Bone marrow (tissue), 2 donors: Measurements from ENCODE around the gene KRTAP10-3.

Source experiments
- DNase-seq, 2 donors: peaks; one replicate each; lab custom pipeline; 2025; lab: John Stamatoyannopoulos, UW

KRTAP10-3 gene

DNA sequence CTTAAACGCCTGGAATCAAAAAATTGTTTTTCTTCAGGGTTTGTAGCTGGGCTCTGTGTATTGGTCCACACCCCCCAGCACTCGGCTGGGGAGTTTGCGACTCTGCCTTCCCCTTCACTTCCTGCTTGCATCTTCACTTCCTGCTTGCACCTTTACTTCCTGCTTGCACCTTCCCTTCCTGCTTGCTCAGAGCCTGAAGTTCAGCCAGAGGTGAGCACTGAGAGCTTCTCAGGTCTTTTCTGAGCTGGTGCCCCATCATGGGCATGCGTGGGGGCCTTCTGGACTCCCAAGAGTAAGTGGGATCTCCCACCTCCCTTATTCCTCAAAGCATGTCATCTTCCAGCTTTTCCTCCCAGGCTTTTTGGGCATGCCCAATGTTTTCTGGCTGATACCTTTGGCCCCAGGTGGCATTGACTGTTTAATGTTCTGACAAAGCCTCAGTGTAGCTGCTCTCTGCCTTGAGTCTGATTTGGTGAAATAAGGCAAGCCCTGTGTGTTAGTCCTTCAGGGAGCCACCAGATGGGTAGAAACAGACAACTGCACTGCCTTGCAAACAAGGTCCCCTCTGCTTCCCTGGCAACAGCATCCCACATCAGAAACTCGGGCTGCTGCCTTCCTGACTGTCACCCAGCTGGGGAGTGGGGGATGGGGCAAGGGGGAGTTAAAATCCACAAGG lies 10.8 kb downstream of the KRTAP10-3 start:
- no peak for DNase-seq

DNA sequence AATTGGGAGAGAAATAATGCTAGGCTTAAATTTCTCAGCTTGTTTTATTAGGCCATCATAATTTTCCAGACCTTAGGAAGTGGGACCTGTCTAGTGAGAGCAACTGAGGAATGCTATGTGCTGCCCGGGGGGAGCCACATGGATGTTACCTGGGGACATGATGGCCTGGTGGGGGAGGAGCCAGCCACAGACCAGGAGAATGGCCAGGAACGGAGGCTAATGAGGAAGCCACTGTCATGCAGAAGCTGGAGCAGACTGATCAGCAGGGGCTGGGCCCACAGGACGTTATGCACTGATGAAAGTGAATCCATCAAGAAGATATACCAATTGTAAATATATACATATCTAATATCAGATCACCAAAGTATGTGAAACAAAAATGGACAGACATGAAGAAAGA lies 14.0 kb downstream of the KRTAP10-3 start:
- DNase-seq = no peak

DNA sequence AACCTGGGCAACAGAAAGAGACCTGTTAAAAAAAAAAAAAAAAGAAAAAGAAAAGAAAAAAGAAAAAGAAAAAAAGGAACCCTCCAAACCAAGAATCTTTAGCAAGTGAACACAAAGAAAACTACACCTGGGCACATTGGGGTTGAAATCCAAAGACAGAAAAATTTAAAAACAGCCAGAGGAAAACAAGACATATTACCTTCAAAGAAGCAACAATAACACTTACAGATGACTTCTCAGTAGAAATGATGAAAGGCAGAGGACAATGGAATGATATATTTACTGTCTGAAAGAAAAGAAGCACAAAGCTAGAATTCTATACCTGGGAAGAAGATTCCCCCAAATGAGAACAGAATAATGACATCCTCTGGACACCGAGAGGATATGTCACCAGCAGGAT lies 15.9 kb downstream of the KRTAP10-3 start:
- no peak for DNase-seq

DNA sequence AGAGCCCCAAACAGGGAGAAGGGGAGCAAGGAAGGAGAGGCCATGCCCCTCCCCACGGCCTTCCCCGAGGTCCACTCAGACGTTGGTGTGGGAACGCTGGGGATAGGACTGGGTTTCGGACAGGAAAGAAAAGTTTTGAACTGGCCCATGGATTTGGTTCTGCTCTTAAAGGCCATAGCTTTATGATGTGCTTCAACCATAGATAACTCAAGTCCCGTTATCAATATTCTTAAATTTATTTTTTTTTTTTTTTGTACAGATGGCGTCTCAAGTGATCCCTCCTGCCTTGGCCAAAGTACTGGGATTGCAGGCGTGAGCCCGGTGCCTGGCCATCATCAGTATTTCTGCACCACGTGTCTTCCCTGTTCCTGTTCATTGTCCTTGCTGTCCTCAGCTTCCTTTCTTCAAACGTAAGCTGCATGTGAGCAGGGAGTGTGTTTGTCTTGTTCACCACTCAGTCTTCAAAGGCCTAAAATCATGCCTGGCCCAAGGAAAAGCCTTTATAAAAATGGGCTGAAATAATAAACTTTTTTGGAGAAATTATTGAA lies 17.8 kb downstream of the KRTAP10-3 start:
- DNase-seq = no peak

DNA sequence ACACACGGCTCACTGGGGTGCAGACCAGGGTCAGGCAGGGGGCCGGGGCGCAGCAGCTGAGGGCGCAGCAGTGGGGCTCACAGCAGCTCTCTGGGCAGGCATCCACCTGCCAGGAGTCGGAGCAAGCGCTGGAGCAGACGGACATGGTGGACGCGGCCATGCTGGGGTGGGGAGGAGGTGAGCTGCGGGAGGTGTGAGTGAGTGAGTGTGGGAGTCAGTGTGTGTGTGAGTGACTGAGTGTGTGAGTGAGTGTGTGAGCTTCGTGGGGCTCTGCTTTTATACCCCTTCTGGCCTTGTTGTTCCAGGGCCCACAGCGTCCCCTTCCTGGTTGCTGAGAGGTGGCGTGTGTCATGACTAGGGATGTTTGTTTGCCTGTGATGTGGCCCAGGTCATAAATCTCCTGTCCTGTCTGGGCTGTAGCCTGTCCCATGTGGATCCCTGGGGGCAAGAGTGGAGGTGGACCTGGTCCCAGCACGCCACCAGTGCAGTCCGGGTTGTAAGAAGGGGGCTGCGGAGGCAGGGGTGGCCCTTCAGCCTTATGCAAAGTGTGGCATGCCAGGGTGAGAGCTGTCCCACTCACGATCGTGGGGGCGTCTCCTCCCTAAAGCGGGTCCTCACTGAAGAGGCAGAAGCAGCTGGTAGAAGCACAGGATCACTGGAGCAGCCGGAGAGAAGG lies 18.5 kb downstream of the KRTAP10-3 start, which contains the start of gene KRTAP10-1:
TSS of gene KRTAP10-1 (minus strand) at position 205 of the 676 bp plus-strand sequence. CDS start at position 160, 45 bp downstream.
- DNase-seq = no peak

DNA sequence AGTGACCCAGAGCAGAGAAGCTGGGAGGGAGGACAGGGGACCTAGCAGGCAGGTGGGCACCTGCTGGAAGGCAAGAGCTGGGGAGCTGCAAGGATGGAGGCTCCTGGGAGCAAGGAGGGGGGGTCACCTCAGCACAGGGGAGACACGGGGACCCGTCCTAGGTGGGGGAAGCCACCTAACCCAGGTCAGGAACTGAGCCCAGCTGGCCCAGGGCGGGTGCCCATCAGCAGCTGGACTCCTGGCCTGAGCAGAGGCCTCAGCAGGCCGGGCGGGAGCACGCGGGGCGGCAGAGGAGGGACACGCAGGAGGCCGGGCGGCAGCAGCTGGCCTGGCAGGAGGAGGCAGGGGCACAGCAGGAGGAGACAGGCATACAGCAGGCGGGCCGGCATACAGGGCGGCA lies 19.5 kb downstream of the KRTAP10-3 start:
- no peak for DNase-seq

DNA sequence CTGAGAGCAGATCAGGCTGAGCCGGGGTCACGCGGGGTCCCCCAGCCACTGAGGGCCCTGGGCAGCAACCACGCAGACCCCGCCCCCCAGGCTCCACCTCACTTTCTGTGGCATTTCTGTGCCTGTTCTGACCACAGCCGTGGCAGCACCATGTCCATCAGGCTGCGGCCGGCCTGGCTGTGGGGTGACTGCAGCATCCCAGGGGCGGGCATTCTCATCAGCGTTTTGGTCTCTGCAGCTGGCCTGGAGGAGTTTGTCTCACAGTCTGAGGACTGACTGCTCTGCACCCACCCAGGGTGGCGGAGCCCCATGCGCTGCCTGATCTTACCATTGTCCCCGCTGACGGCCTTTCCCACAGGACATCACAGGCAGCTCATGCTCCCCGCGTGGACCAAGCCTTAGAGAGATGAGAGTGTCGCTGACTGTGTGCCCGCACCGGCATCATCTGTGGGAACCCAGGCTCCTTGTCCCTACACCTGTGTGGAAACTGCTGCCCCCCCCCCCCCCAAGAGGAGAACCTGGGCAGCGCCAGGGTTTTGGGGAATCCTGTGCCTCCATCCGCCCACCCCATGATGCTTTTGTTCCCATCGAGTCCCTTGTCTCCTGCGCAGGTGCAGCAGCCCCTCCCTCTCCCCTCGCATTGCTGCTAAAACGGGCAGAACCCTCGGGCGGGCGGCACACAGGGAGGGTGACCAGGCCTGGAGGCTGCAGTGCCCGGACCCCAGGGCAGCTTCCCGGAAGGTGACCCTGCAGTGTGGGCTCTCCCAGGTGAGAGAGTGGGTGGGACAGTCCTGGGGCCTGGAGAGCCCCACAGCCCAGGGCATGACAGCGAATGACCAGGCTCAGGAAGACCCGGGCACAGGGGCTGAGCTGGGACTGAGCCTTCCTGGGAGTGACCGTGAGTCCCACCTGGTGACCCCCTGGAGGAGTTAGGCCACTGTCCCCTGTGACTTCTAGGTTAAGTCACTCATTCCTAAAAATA lies 20.4 kb downstream of the KRTAP10-3 start:
- no peak for DNase-seq

DNA sequence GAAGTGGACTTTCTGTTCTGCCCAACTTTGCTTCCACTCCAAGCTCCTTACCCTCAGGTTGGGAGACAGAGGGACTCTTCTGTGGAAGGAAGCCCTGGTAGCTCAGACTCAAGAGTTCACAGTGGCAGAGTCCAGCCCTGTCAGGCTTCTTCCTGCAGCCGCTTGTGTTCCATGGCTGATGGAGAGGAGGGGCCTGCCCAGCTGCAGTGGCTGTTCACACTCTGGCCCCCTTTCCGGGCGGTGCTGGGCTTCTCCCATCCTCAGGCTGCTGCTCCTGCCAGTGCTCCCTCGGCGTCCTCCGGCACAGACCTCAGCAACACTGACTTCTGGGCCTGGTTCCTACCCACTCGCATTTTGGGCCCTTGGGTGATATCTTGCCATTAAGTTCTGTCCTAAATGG lies 22.6 kb downstream of the KRTAP10-3 start:
- no peak for DNase-seq

DNA sequence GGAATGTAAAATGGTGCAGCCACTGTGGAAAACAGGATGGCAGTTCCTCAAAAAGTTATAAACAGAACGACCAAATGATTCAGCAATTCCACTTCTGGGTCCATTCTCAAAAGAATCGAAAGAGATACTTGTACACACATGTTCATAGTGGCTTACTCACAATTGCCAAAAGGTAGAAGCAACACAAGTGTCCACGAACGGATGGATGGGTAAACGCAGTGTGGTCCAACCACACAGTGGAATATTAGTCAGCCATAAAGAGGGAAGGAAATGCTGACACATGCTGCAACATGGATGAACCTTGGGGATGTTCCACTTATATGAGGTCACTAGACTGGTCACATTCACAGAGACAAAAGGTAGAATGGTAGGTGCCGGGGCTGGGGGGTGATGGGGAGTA lies 23.9 kb downstream of the KRTAP10-3 start:
- DNase-seq = no peak

DNA sequence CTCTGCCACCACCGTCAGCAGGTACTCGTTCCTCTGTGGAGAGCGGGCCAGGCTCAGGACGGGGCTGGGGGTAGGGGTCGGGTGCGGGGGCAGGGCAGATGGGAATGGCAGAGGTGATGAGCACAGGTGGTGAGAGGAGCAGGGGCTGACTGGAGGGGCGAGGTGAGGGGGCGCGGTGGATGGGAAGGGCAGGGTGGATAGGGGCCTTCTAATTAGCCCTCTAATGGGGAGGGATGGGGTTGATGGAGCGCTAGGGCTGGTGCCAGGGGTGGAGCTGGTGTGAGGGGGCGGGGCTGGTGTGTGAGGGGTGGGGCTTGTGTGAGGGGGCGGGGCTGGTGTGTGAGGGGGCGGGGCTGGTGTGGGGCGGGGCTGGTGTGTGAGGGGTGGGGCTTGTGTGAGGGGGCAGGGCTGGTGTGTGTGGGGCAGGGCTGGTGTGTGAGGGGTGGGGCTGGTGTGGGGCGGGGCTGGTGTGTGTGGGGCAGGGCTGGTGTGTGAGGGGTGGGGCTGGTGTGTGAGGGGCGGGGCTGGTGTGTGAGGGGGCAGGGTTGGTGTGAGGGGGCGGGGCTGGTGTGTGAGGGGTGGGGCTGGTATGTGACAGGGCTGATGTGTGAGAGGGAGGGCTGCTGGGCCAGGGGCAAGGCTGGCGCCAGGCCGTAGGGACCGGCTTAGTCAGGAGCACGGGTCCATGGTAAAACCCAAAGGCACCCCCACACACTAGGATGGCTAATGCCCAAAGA lies 24.5 kb downstream of the KRTAP10-3 start:
- no peak for DNase-seq

DNA sequence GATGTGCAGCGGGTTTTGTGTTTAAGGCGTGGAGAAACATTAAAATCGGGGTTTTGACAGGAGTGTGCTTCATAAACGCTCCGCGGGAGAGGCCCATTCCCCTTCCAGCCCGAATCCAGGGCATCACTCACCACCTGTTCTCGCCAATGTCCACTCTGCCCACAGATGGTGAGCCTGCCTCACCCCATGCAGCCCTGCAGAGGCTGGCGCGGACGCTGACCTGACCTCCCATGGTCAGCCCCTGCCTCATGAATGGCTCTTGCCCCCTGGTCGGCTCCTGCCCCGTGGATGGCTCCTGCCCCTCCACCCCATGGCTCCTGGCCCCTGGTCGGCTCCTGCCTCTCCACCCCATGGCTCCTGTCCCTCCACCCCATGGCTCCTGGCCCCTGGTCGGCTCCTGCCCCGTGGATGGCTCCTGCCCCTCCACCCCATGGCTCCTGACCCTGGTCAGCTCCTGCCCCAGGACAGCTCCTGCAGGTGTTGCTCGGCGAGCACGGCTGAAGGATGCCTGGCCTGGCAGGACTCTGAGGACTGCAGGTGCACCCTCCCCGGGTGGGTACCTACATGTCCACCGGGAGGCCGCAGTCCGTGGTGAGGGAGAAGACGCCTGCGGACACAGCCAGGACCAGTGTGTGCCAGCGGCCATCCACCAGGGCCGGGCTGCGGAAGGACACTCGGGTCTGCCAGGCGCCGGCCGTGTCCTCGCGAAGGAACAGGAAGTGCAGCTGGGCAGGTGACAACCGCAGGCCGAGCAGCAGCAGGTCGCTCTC lies 25.3 kb downstream of the KRTAP10-3 start:
- no peak for DNase-seq

DNA sequence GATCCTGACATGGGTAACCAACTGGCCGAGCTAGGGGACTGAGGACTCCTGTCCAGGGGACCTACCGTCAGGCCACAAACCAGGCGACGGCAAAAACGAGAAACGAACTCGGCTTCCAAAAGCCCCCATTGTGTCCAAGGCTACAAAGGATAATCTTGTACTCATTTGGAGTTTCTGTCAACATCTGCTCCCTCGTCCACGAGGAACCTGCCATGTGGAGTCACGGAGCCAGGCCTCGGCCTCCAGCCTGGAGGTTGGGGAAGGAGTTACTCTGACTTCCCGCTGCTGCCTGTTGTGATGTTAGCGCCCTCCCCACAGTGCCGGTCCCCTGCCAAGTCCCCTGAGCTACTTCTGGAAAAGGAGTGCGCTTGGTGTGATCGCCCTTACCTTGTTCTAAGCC lies 25.9 kb downstream of the KRTAP10-3 start:
- DNase-seq = no peak

DNA sequence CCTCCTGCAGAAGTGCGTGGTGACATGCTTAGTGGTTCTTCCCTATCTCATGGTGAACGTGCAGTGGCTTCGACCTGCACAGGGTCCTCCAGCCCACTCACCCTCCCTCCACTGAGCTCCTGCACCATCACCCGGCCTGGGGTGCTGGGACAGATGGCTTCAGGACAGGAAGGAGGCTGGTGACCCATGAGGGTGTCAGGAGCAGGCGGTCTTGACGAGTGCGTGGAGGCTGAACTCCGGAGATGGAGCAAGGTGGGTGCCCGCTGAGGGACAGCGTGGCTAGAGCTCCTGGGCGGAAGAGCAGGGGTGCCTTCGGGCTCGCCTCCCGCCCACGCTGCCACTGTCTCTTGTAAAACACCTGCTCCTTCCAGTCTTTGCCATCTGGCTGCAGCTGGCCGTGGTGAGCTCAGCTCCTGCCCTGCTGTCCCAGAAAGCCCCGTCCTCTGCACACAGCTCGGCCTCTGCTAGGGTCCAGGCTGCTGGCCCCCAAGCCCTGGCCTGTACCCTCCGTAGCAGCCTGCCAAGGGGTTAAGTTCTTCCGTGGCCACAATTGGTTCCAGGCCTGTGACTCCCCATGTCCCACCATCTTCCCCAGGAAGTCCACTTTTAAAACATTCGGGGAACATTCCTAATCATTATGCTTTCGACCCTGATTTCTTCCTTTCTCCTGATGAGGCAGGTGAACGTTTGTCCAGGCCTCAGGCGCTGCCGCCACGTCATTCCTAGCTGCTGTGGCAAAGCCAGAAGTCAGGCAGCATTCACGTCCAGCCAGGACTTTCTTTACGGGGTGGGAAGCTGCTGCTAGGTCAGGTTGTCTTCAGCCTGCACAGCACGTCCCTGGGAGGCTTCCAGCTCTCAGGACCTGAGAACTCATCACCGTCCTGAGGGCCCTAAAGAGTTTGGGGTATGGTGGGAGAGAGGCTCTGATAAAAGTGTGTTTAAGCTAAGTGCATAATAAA lies 26.7 kb downstream of the KRTAP10-3 start:
- DNase-seq = no peak

DNA sequence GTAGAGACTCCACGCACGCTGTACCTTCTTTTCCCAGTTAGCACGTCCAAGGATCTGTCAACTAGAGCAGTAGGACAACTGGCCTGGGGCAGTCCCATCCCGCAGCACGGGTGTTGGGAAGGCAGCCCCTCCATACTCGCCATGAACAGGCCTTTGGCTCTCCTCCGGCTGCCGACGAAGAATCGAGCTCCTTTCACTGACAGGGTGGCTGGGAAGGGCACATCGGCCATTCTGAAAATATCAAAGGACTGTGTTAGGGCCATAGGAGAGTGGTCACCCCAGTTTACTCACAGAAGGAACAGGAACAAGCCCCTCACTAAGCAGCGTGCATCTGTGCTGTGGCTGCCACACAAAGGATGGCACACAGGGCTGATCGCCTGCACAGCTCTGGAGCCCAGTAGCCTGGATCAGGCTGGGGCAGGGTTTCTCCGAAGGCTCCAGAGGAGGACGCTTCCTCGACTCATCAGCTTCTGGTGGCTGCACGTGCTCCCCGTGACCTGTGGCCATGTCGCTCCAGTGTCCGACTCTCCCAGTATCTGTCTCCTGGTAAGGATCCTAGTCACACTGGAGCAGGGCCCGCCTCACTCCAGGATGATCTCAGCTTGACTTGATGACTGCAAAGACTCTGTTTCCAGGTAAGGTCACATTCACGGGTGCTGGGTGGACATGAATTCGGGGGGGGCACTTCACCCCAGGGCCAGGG lies 27.5 kb downstream of the KRTAP10-3 start:
- no peak for DNase-seq

DNA sequence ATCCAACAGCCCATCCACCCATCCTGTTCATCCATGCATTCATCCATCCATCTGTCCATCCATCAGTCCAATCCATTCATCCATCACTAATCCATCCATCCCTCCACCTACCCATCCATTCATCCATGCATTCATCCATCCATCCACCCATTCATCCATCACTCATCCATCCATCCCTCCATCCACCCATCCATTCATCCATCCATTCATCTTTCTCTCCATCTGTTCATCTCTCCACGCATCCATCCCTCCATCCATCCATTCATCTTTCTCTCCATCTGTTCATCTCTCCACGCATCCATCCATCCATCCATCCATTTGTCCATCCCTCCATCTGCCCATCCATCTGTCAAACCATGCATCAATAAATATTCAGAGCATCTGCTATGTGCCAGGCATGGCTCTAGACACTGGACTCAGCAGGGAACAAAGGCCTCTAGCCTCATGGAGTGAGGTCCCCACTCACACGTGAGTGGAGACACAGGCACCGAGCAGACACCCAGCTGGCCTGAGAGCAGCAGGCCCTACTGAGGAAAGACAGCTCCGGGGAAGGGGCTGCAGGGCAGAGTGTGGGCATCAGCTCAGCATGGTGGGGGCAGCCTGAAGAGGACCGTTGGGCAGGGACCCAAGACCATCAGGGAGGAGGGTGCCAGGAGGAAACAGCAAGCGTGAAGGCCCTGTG lies 28.2 kb downstream of the KRTAP10-3 start:
- no peak for DNase-seq

DNA sequence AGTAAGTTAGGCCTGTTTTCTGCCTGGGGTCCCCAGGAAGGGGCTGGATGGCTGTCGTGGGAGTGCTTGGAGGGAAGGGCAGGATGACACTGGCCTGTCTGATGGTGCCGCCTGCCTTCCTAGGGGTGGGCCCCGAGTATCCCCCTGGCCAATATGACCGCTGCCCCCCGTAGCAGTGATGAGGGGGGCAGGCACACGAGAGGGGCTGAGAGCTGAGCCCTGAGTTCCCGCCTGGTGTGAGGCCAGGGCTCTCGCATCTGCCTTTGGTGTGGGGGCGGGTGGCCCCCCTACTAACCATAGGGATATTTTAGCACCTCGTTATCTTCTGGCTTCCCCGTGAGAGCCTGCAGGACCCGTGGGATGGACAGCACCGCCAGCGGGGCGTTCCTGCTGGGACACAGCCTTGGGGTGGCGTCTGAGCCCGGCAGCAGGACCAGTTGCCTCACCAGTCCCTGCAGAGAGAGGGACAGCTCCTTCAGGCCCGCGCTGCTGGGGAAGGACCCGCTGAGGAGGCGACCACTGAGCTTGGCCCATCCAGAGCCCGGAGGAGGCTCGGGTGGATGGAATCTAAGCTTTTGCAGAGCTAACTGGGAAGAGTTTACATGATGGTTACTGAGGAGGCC lies 29.0 kb downstream of the KRTAP10-3 start:
- no peak for DNase-seq

DNA sequence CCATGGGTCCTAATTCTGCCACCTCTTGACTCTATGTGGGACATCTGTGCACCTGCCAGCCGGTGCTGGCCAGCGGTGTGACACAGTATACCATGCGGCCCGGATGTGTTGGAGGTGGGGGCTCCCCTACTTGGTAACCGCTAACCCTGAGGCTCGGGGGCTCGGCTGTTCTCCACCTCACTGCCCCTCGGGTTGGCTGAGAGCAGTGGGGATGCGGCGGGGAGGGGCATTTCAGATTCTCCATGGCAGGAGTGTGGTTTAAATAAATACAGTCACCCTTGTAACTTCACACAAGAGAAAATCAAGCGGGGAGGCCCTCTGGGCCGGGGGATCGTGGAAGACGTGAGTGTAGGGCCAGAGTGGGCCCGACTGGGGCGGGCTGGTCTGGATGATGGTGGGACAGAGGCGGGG lies 29.6 kb downstream of the KRTAP10-3 start:
- DNase-seq = no peak

DNA sequence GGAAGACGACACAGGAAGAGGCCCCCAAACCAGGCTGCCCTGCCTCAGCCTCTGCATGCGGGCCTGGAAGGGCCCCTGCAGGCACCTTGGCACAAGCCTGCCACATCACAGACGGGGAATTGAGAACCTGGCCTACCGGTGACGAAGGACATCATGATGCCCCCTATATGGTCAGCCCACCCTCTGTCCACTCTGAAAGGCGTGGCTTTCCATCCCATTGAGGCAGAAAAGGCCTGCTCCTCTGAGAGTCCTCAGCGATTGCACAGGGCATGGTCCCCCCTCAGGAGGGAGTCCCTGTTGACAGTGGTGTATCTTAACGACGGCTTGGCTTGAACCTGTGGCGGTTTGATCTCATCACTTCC lies 30.0 kb downstream of the KRTAP10-3 start:
- DNase-seq = no peak
